SK-N-SH (cell line): ENCODE measurements around the gene EHBP1L1. TPM values are rescaled to one million over a fixed set of nuclear protein-coding genes. Genes with fewer than 3 reads are reported as not detected.

Experiments
- CTCF ChIA-PET: fragments of 300-600, 350-600 bp; formaldehyde crosslinking; extraction: SDS; loops from one replicate; lab custom pipeline; 2021; lab: Yijun Ruan, JAX
- POLR2A ChIA-PET: fragments of 350-600 bp; sonication (Branson Sonifier 250); formaldehyde crosslinking; extraction: SDS; loops from one replicate; lab custom pipeline; 2020; ENCODE audit warnings: antibody characterized with exemption, inconsistent platforms; lab: Yijun Ruan, JAX
- DNase-seq: peaks from one replicate; pipeline ENCODE4 v3.0.0; 2012
- H2AFZ ChIP-seq: fragments of 200-600 bp; sonication (generic); 2 replicates; pipeline ENCODE4 v1.8.1; 2016; ENCODE audit warnings: antibody characterized with exemption, mild to moderate bottlenecking, low read depth
- H3F3A ChIP-seq: fragments of 200-600 bp; sonication (generic); replicated peaks from 2 replicates; pipeline ENCODE3; 2016; ENCODE audit warnings: antibody characterized with exemption, mild to moderate bottlenecking; ENCODE audit not compliant: insufficient read depth
- H3K27ac ChIP-seq, 2 experiments: fragments of 200-500 bp in 1 of 2; fragments of 200-600 bp in 1 of 2; sonication (Bioruptor generic) in 1 of 2; sonication (generic), shearing (Covaris generic) in 1 of 2; 2 replicates each; pipeline versions ENCODE4 v1.5.1 to v1.6.1; 2014 to 2016; ENCODE audit warnings: low read depth in 2 of 2, inconsistent platforms in 1 of 2, low read length in 1 of 2, mild to moderate bottlenecking in 1 of 2, mixed read lengths in 1 of 2
- H3K27me3 ChIP-seq: fragments of 200-600 bp; sonication (generic), shearing (Covaris generic); 2 replicates; pipeline ENCODE4 v1.6.1; 2016; ENCODE audit warnings: mixed run types; ENCODE audit not compliant: insufficient read depth
- H3K36me3 ChIP-seq, 2 experiments: fragments of 200-500 bp in 1 of 2; fragments of 200-600 bp in 1 of 2; sonication (Bioruptor generic) in 1 of 2; sonication (generic) in 1 of 2; replicated peaks in 1 of 2; 2 replicates each; pipeline versions ENCODE3 to v1.5.1; 2014 to 2016; ENCODE audit warnings: low read length in 1 of 2, mild to moderate bottlenecking in 1 of 2; ENCODE audit not compliant: insufficient read depth in 2 of 2, control insufficient read depth in 1 of 2
- H3K4me1 ChIP-seq, 2 experiments: fragments of 200-500 bp in 1 of 2; fragments of 200-600 bp in 1 of 2; sonication (Bioruptor generic) in 1 of 2; sonication (generic), shearing (Covaris generic) in 1 of 2; 2 replicates each; pipeline versions ENCODE4 v1.5.1 to v1.6.1; 2014 to 2016; ENCODE audit warnings: low read depth in 1 of 2, low read length in 1 of 2, mixed run types in 1 of 2; ENCODE audit not compliant: insufficient read depth in 2 of 2, control insufficient read depth in 1 of 2
- H3K4me2 ChIP-seq: fragments of 200-600 bp; sonication (generic), shearing (Covaris generic); 2 replicates; pipeline ENCODE4 v1.6.1; 2017; ENCODE audit warnings: mixed run types
- H3K4me3 ChIP-seq, 2 experiments: fragments of 200-500 bp in 1 of 2; fragments of 200-600 bp in 1 of 2; sonication (Bioruptor generic) in 1 of 2; sonication (generic), shearing (Covaris generic) in 1 of 2; 2 replicates each; pipeline versions ENCODE4 v1.5.1 to v1.8.1; 2014 to 2016; ENCODE audit warnings: low read depth in 2 of 2, inconsistent platforms in 1 of 2, low read length in 1 of 2, mild to moderate bottlenecking in 1 of 2, mixed read lengths in 1 of 2, moderate library complexity in 1 of 2
- H3K79me2 ChIP-seq: fragments of 200-600 bp; sonication (generic); 2 replicates; pipeline ENCODE4 v1.8.1; 2017; ENCODE audit warnings: mild to moderate bottlenecking; ENCODE audit not compliant: insufficient read depth
- H3K9ac ChIP-seq: fragments of 200-600 bp; sonication (generic); 2 replicates; pipeline ENCODE4 v1.6.1; 2017; ENCODE audit warnings: mixed run types
- H3K9me2 ChIP-seq: fragments of 200-600 bp; sonication (generic); 2 replicates; pipeline ENCODE4 v1.6.1; 2017; ENCODE audit warnings: mixed run types
- H3K9me3 ChIP-seq: fragments of 200-600 bp; sonication (generic); 2 replicates; pipeline ENCODE4 v1.6.1; 2017; ENCODE audit warnings: mixed run types, mild to moderate bottlenecking, moderate library complexity
- H4K20me1 ChIP-seq: fragments of 200-600 bp; sonication (generic); 2 replicates; pipeline ENCODE4 v1.6.1; 2017; ENCODE audit warnings: mild to moderate bottlenecking, mixed run types; ENCODE audit not compliant: insufficient read depth
- CHD2 ChIP-seq: fragments of 150-350 bp; IDR thresholded peaks from 2 replicates; pipeline ENCODE4 v1.6.1; 2018; ENCODE audit warnings: low read length; ENCODE audit not compliant: partially characterized antibody
- EP300 ChIP-seq, 2 experiments: IDR thresholded peaks; 2 replicates each; pipeline versions ENCODE4 v1.4.0 to v1.6.1; 2012; ENCODE audit warnings: borderline replicate concordance in 1 of 2, low read depth in 1 of 2, low read length in 1 of 2
- EZH2phosphoT487 ChIP-seq: fragments of 200-600 bp; sonication (generic); IDR thresholded peaks from 2 replicates; pipeline ENCODE4 v1.6.1; 2017; ENCODE audit warnings: low read depth, mixed run types, mild to moderate bottlenecking, antibody characterized with exemption, moderate library complexity, borderline replicate concordance
- MEF2A ChIP-seq: IDR thresholded peaks from 2 replicates; pipeline ENCODE4 v1.4.0; 2012; ENCODE audit warnings: low read depth, borderline replicate concordance
- MXI1 ChIP-seq: IDR thresholded peaks from 2 replicates; pipeline ENCODE4 v1.6.1; 2012; ENCODE audit warnings: mild to moderate bottlenecking, low read depth, low read length, improper control_type of control experiment
- NRF1 ChIP-seq: IDR thresholded peaks from 2 replicates; pipeline ENCODE4 v1.6.1; 2012; ENCODE audit warnings: low read depth, mild to moderate bottlenecking, low read length
- POLR2AphosphoS5 ChIP-seq: IDR thresholded peaks from 2 replicates; pipeline ENCODE4 v1.6.1; 2012; ENCODE audit warnings: low read depth, low read length
- RFX5 ChIP-seq: IDR thresholded peaks from 2 replicates; pipeline ENCODE4 v1.6.1; 2012; ENCODE audit warnings: mild to moderate bottlenecking, improper control_type of control experiment, low read length
- SIN3A ChIP-seq: IDR thresholded peaks from 2 replicates; pipeline ENCODE4 v1.6.1; 2012; ENCODE audit warnings: low read depth, mild to moderate bottlenecking, low read length, moderate library complexity, borderline replicate concordance
- TAF1 ChIP-seq: IDR thresholded peaks from 2 replicates; pipeline ENCODE4 v1.6.1; 2012; ENCODE audit warnings: low read depth, mild to moderate bottlenecking, low read length, moderate library complexity, borderline replicate concordance
- YY1 ChIP-seq: IDR thresholded peaks from 2 replicates; pipeline ENCODE4 v1.4.0; 2012; ENCODE audit warnings: low read depth, mild to moderate bottlenecking
- WGBS: methylation state at CpG from one replicate; pipeline ENCODE4 v1.1.6; 2017; ENCODE audit warnings: low lambda C conversion rate; 5-methylcytosine and 5-hydroxymethylcytosine counted together
- polyA plus RNA-seq, 3 experiments: library from polyadenylated mRNA; depleted of rRNA; stranded (reverse); fragments of >200 nt; gene quantifications; 2 replicates each; pipeline ENCODE4 v1.2.3, GENCODE V29; 2012
- TF ChIP-seq, protein P1 (sequence below): fragments of 150-350 bp; IDR thresholded peaks from 2 replicates; pipeline ENCODE4 v1.6.1; 2016; ENCODE audit warnings: mild to moderate bottlenecking, low read depth, low read length
- TF ChIP-seq, protein P2 (sequence below): fragments of 150-350 bp; IDR thresholded peaks from 2 replicates; pipeline ENCODE4 v1.6.1; 2017; ENCODE audit warnings: antibody characterized with exemption, low read length, low read depth, borderline replicate concordance
- TF ChIP-seq, protein P3 (sequence below): IDR thresholded peaks from 2 replicates; pipeline ENCODE4 v1.4.0; 2012; ENCODE audit warnings: low read depth, borderline replicate concordance
- TF ChIP-seq, protein P4 (sequence below): IDR thresholded peaks from 2 replicates; pipeline ENCODE4; 2012

EHBP1L1 gene
- polyA plus RNA-seq, 1 of the 3 experiments (the other 2 are of a cell fraction): 48.7 TPM

DNA sequence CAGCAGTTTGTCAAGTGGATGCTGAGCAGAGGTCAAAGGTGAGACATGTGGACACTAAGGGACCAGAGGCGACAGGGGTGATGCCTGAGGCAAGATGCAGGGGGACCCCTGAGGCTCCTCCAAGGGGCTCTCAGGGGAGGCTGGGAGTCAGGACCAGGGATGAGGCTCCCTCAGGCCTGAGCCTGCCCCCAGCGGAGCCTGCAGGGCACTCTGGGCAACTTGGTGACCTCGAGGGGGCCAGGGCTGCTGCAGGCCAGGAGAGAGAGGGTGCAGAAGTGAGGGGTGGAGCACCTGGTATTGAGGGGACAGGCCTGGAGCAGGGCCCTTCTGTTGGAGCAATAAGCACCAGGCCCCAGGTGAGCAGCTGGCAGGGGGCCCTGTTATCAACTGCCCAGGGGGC is 6.1 kb downstream of the EHBP1L1 start (continued):
- no peak for TF ChIP-seq POLR2AphosphoS5
- no peak for TF ChIP-seq CHD2
- no peak for TF ChIP-seq NRF1
- TF ChIP-seq, all 33 proteins: peak for 0

DNA sequence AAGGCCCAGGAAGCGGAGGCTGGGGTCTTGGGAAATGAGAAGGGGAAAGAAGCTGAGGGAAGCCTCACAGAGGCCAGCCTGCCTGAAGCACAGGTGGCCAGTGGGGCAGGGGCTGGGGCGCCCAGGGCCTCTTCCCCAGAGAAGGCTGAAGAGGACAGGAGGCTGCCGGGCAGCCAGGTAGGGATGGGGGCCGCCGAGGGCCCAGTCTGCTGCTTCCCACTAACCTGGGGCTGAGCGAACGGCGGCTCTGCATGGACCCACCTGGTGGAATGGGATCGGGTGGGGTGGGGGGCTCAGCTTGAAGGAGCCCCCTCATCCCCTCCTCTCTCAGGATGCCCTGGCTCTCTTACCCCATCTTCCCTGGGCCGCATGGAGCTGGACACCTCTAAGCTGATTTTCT is 7.7 kb downstream of the EHBP1L1 start:
- no peak for DNase-seq
- POLR2A ChIA-PET: interaction anchor here (0.6 to 0.7 kb wide), 2 partner anchors 12 to 74 kb away, joined by 3 read pairs; no protein-coding TSS in a partner anchor
- Histone ChIP-seq H2AFZ (no peak overlapping the region), H4K20me1 (peaks cover 6% of the 10 kb centered on the region; the same call in 1 of the 2 replicates), H3K4me3 (no peak overlapping the region), H3K4me1 (peaks cover 0 to 7% of the 10 kb centered on the region in 2 experiments; a peak in 1 of 4 replicates), H3K4me2 (no peak overlapping the region), H3K9me3 (no peaks in the 10 kb centered on the region), H3K79me2 (peaks cover 3% of the 10 kb centered on the region; the same call in 1 of the 2 replicates), H3K27me3 (no peaks in the 10 kb centered on the region), H3K9me2 (no peaks in the 10 kb centered on the region), H3K27ac (no peak overlapping the region), H3K9ac (no peak overlapping the region), H3F3A (peaks cover 11% of the 10 kb centered on the region), H3K36me3 (peaks cover 11 to 45% of the 10 kb centered on the region in 2 experiments)
- TF ChIP-seq, protein P1, sequence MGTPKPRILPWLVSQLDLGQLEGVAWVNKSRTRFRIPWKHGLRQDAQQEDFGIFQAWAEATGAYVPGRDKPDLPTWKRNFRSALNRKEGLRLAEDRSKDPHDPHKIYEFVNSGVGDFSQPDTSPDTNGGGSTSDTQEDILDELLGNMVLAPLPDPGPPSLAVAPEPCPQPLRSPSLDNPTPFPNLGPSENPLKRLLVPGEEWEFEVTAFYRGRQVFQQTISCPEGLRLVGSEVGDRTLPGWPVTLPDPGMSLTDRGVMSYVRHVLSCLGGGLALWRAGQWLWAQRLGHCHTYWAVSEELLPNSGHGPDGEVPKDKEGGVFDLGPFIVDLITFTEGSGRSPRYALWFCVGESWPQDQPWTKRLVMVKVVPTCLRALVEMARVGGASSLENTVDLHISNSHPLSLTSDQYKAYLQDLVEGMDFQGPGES: no peak
- TF ChIP-seq RFX5 (no peak), CHD2 (no peak), MXI1 (no peak), YY1 (no peak), NRF1 (no peak), TAF1 (no peak), SIN3A (no peak), EZH2phosphoT487 (no peak), EP300 (IDR thresholded peaks at IDR 0.05; ENCODE audit: borderline replicate concordance in 1 of 2, low read depth in 1 of 2, low read length in 1 of 2) (no peak), MEF2A (no peak)
- TF ChIP-seq, protein P2, sequence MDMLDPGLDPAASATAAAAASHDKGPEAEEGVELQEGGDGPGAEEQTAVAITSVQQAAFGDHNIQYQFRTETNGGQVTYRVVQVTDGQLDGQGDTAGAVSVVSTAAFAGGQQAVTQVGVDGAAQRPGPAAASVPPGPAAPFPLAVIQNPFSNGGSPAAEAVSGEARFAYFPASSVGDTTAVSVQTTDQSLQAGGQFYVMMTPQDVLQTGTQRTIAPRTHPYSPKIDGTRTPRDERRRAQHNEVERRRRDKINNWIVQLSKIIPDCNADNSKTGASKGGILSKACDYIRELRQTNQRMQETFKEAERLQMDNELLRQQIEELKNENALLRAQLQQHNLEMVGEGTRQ: no peak
- TF ChIP-seq, protein P3, sequence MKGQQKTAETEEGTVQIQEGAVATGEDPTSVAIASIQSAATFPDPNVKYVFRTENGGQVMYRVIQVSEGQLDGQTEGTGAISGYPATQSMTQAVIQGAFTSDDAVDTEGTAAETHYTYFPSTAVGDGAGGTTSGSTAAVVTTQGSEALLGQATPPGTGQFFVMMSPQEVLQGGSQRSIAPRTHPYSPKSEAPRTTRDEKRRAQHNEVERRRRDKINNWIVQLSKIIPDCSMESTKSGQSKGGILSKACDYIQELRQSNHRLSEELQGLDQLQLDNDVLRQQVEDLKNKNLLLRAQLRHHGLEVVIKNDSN: no peak
- TF ChIP-seq, protein P4, sequence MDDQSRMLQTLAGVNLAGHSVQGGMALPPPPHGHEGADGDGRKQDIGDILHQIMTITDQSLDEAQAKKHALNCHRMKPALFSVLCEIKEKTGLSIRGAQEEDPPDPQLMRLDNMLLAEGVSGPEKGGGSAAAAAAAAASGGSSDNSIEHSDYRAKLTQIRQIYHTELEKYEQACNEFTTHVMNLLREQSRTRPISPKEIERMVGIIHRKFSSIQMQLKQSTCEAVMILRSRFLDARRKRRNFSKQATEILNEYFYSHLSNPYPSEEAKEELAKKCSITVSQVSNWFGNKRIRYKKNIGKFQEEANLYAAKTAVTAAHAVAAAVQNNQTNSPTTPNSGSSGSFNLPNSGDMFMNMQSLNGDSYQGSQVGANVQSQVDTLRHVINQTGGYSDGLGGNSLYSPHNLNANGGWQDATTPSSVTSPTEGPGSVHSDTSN: no peak
- WGBS: 89% methylated on average over 8 of the region's 10 CpGs
- CTCF ChIA-PET: interaction anchor here (3.6 to 13.3 kb wide), 3 partner anchors 8 to 43 kb away, joined by 18 to 216 read pairs (median 22); partner anchors contain the start of genes FAM89B and KCNK7
